OCI-LY1 (cell line): ENCODE results near the gene PROSER2.

ENCODE experiments used
- EZH2 ChIP-seq: fragments of 200-600 bp; sonication (generic), shearing (Covaris generic); IDR thresholded peaks from 2 replicates; pipeline ENCODE4 v1.8.0; 2017; ENCODE audit warnings: borderline replicate concordance, mixed run types, mild to moderate bottlenecking, antibody characterized with exemption, low read length, moderate library complexity, mixed read lengths
- TF ChIP-seq, protein P1 (sequence below): fragments of 200-600 bp; sonication (generic), shearing (Covaris generic); IDR thresholded peaks from 2 replicates; pipeline ENCODE4 v1.5.1; 2017; ENCODE audit warnings: mild to moderate bottlenecking, antibody characterized with exemption, low read length, moderate library complexity, mixed read lengths

DNA sequence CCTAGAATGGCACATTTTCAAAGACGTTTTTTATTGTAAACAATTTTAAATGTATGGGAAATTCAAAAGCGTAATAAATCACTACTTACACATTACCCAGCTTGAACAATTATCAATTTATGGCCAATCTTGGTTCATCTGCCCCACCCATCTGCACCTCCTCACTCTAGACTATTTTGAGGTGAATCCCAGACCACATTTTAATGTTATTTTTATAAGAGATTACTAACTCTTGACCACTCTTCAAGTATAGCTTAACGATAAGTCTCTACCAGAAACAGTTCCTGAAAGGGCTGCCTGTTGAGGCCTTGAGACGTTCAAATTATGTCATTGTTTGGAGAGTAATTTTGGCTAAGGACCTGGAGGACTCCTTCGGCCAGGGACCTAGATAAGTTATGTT is 47.7 kb upstream of the PROSER2 start:
- TF ChIP-seq, protein P1, sequence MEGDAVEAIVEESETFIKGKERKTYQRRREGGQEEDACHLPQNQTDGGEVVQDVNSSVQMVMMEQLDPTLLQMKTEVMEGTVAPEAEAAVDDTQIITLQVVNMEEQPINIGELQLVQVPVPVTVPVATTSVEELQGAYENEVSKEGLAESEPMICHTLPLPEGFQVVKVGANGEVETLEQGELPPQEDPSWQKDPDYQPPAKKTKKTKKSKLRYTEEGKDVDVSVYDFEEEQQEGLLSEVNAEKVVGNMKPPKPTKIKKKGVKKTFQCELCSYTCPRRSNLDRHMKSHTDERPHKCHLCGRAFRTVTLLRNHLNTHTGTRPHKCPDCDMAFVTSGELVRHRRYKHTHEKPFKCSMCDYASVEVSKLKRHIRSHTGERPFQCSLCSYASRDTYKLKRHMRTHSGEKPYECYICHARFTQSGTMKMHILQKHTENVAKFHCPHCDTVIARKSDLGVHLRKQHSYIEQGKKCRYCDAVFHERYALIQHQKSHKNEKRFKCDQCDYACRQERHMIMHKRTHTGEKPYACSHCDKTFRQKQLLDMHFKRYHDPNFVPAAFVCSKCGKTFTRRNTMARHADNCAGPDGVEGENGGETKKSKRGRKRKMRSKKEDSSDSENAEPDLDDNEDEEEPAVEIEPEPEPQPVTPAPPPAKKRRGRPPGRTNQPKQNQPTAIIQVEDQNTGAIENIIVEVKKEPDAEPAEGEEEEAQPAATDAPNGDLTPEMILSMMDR = no peak
- TF ChIP-seq EZH2 = no peak
